H1 (cell line): ENCODE data around the gene KRT81. TPM values are rescaled to one million over a fixed set of nuclear protein-coding genes. Genes with fewer than 3 reads are reported as not detected.

Experiments used
- CTCF ChIA-PET: fragments of 300-600 bp; sonication (Branson Sonifier 250); formaldehyde crosslinking; loops from one replicate; lab custom pipeline; 2021; ENCODE audit not compliant: partially characterized antibody; lab: Charles Lee
- POLR2A ChIA-PET: fragments of 300-600 bp; sonication (Branson Sonifier 250); formaldehyde crosslinking; loops from one replicate; lab custom pipeline; 2021; ENCODE audit warnings: inconsistent platforms; ENCODE audit not compliant: partially characterized antibody; lab: Charles Lee
- DNase-seq, 2 experiments: peaks; one replicate each; pipeline versions ENCODE4 v3.0.0 to v3.0.0-alpha.2; 2010 to 2022; ENCODE audit warnings: low spot score in 2 of 2, low read depth in 1 of 2, mixed read lengths in 1 of 2
- FAIRE-seq: peaks from 2 replicates; lab custom pipeline; 2011; peaks lifted over from hg19 to GRCh38; lab: Jason Lieb, UNC
- H2AFZ ChIP-seq: 2 replicates; pipeline ENCODE4 v1.8.1; 2012; ENCODE audit warnings: low read length, inconsistent platforms
- H2AK5ac ChIP-seq: 2 replicates; pipeline ENCODE4 v1.6.1; 2013; ENCODE audit warnings: low read depth, low read length
- H2BK120ac ChIP-seq: replicated peaks from 2 replicates; pipeline ENCODE3; 2013; ENCODE audit warnings: low read depth, low read length, inconsistent platforms
- H2BK12ac ChIP-seq: 2 replicates; pipeline ENCODE4 v1.6.1; 2013; ENCODE audit warnings: low read depth, low read length
- H2BK15ac ChIP-seq: 2 replicates; pipeline ENCODE4 v1.6.1; 2013; ENCODE audit warnings: low read length
- H2BK20ac ChIP-seq: 2 replicates; pipeline ENCODE4 v1.6.1; 2013; ENCODE audit warnings: low read length
- H2BK5ac ChIP-seq: 2 replicates; pipeline ENCODE4 v1.6.1; 2013; ENCODE audit warnings: low read depth, low read length
- H3K14ac ChIP-seq: 2 replicates; pipeline ENCODE4 v1.6.1; 2013; ENCODE audit warnings: inconsistent platforms; ENCODE audit not compliant: insufficient read length
- H3K18ac ChIP-seq: 2 replicates; pipeline ENCODE4 v1.6.1; 2013; ENCODE audit warnings: low read length; ENCODE audit errors: extremely low read depth
- H3K23ac ChIP-seq: 2 replicates; pipeline ENCODE4 v1.6.1; 2013; ENCODE audit warnings: inconsistent platforms; ENCODE audit not compliant: insufficient read length
- H3K23me2 ChIP-seq: 2 replicates; pipeline ENCODE4 v1.6.1; 2013; ENCODE audit warnings: low read depth, low read length
- H3K27ac ChIP-seq: 2 replicates; pipeline ENCODE4 v1.6.1; 2011; ENCODE audit warnings: low read depth, low read length, inconsistent platforms
- H3K27me3 ChIP-seq, 4 experiments: replicated peaks in 1 of 4; 1 replicate in 1 of 4; 2 replicates in 3 of 4; pipeline versions ENCODE4 v1.6.1 to v1.8.1; 2011 to 2013; ENCODE audit warnings: low read length in 3 of 4, mild to moderate bottlenecking in 3 of 4, inconsistent platforms in 2 of 4, mixed read lengths in 2 of 4, moderate library complexity in 1 of 4; ENCODE audit not compliant: control insufficient read depth in 3 of 4, insufficient read depth in 3 of 4; ENCODE audit errors: extremely low read depth in 1 of 4
- H3K36me3 ChIP-seq, 4 experiments: 2 replicates each; pipeline versions ENCODE4 v1.6.1 to v1.8.1; 2011 to 2013; ENCODE audit warnings: mild to moderate bottlenecking in 4 of 4, low read length in 3 of 4, moderate library complexity in 2 of 4, control low read depth in 1 of 4, inconsistent platforms in 1 of 4; ENCODE audit not compliant: insufficient read depth in 4 of 4, control insufficient read depth in 2 of 4
- H3K4ac ChIP-seq: replicated peaks from 2 replicates; pipeline ENCODE3; 2013; ENCODE audit warnings: low read length, low read depth, mixed read lengths, inconsistent platforms; ENCODE audit not compliant: insufficient read length
- H3K4me1 ChIP-seq, 4 experiments: replicated peaks in 1 of 4; 1 replicate in 1 of 4; 2 replicates in 3 of 4; pipeline versions ENCODE4 v1.6.1 to v1.8.1; 2011 to 2013; ENCODE audit warnings: low read length in 3 of 4, inconsistent platforms in 2 of 4, mixed read lengths in 1 of 4; ENCODE audit not compliant: insufficient read depth in 4 of 4, control insufficient read depth in 3 of 4
- H3K4me2 ChIP-seq, 2 experiments: 2 replicates each; pipeline versions ENCODE4 v1.6.1 to v1.8.1; 2011 to 2013; ENCODE audit warnings: low read depth in 2 of 2, low read length in 2 of 2, control low read depth in 1 of 2, inconsistent platforms in 1 of 2, mild to moderate bottlenecking in 1 of 2; ENCODE audit not compliant: insufficient read depth in 1 of 2
- H3K4me3 ChIP-seq, 4 experiments: fragments of 200-600, 300-600 bp in 1 of 4; sonication (generic), shearing (Covaris generic), sonication (Bioruptor Twin) in 1 of 4; 2 replicates each; pipeline versions ENCODE4 v1.5.1 to v1.8.1; 2011 to 2016; ENCODE audit warnings: low read length in 4 of 4, low read depth in 3 of 4, control low read depth in 2 of 4, inconsistent platforms in 2 of 4, mild to moderate bottlenecking in 2 of 4, mixed read lengths in 1 of 4, moderate library complexity in 1 of 4; ENCODE audit not compliant: insufficient read depth in 2 of 4; ENCODE audit errors: extremely low read depth in 1 of 4
- H3K56ac ChIP-seq: replicated peaks from 2 replicates; pipeline ENCODE3; 2013; ENCODE audit warnings: low read depth, mild to moderate bottlenecking, mixed read lengths, low read length, inconsistent platforms; ENCODE audit not compliant: insufficient read length
- H3K79me1 ChIP-seq: 2 replicates; pipeline ENCODE4 v1.6.1; 2013; ENCODE audit warnings: low read depth, low read length, control low read depth
- H3K79me2 ChIP-seq, 2 experiments: 2 replicates each; pipeline versions ENCODE4 v1.6.1 to v1.8.1; 2012 to 2013; ENCODE audit warnings: low read length in 2 of 2, mild to moderate bottlenecking in 2 of 2, inconsistent platforms in 1 of 2; ENCODE audit not compliant: insufficient read depth in 2 of 2, control insufficient read depth in 1 of 2
- H3K9ac ChIP-seq, 4 experiments: replicated peaks in 1 of 4; 1 replicate in 1 of 4; 2 replicates in 3 of 4; pipeline versions ENCODE4 v1.6.1 to v1.8.1; 2011 to 2013; ENCODE audit warnings: low read depth in 3 of 4, low read length in 3 of 4, control low read depth in 2 of 4, mild to moderate bottlenecking in 2 of 4, moderate library complexity in 2 of 4, inconsistent platforms in 1 of 4; ENCODE audit errors: extremely low read depth in 1 of 4
- H3K9me3 ChIP-seq, 2 experiments: 2 replicates each; pipeline versions ENCODE4 v1.6.1 to v1.8.1; 2012 to 2013; ENCODE audit warnings: mild to moderate bottlenecking in 2 of 2, moderate library complexity in 2 of 2, control low read depth in 1 of 2, inconsistent platforms in 1 of 2, low read depth in 1 of 2, low read length in 1 of 2, mixed read lengths in 1 of 2; ENCODE audit not compliant: insufficient read depth in 2 of 2
- H4K20me1 ChIP-seq, 2 experiments: replicated peaks in 1 of 2; 2 replicates each; pipeline versions ENCODE3 to v1.8.1; 2011 to 2013; ENCODE audit warnings: inconsistent platforms in 2 of 2, low read length in 2 of 2, mild to moderate bottlenecking in 1 of 2; ENCODE audit not compliant: insufficient read depth in 2 of 2, control insufficient read depth in 1 of 2
- H4K5ac ChIP-seq: 2 replicates; pipeline ENCODE4 v1.6.1; 2013; ENCODE audit warnings: low read length, low read depth, mixed read lengths, inconsistent platforms; ENCODE audit not compliant: insufficient read length
- H4K8ac ChIP-seq: 2 replicates; pipeline ENCODE4 v1.8.0; 2013; ENCODE audit warnings: mild to moderate bottlenecking, moderate library complexity, low read length, inconsistent platforms; ENCODE audit not compliant: insufficient read depth; ENCODE audit errors: extremely low read depth
- H4K91ac ChIP-seq: replicated peaks from 2 replicates; pipeline ENCODE3; 2013; ENCODE audit warnings: low read length, mixed read lengths, inconsistent platforms; ENCODE audit not compliant: insufficient read length
- KDM1A ChIP-seq: fragments of 200-600, 300-600 bp; sonication (generic); IDR thresholded peaks from 2 replicates; pipeline ENCODE4 v1.7.1; 2016; ENCODE audit warnings: mild to moderate bottlenecking, low read length, borderline replicate concordance
- SAP30 ChIP-seq: fragments of 300-600 bp; sonication (generic); IDR thresholded peaks from 2 replicates; pipeline ENCODE4 v1.7.1; 2012; ENCODE audit warnings: low read length, moderate library complexity, mild to moderate bottlenecking, inconsistent platforms; ENCODE audit not compliant: insufficient read depth, insufficient replicate concordance
- WGBS, 2 experiments: shearing (Covaris generic) in 1 of 2; methylation state at CpG; one replicate each; pipeline versions ENCODE4 v1.1.6 to v1.1.7; 2013 to 2015; ENCODE audit warnings: low lambda C conversion rate in 2 of 2, mixed read lengths in 2 of 2, inconsistent platforms in 1 of 2, low coverage in 1 of 2, missing lambda C conversion rate in 1 of 2; ENCODE audit not compliant: insufficient replicate concordance in 2 of 2, insufficient coverage in 1 of 2, insufficient read length in 1 of 2; ENCODE audit errors: extremely low coverage in 1 of 2, missing lambda C conversion rate in 1 of 2; 5-methylcytosine and 5-hydroxymethylcytosine counted together
- polyA plus RNA-seq, 7 experiments: library from polyadenylated mRNA; depleted of rRNA in 3 of 7; stranded (reverse) in 5 of 7; unstranded in 2 of 7; fragments of >200 nt in 5 of 7; fragments of 200-250 nt in 2 of 7; gene quantifications; 1 replicate in 5 of 7; 2 replicates in 1 of 7; 4 replicates in 1 of 7; pipeline versions ENCODE4 v1.2.1 to v1.2.3, GENCODE V29; 2011 to 2013; ENCODE audit warnings: missing spikeins in 2 of 7, mixed read lengths in 2 of 7
- total RNA-seq: library from RNA; stranded (reverse); fragmentation: NEBNext Ultra II Directional; extraction: Animal tissue kit (Norgen Biotek cat#: 25700); gene quantifications from 2 replicates; pipeline ENCODE4 v1.2.1, GENCODE V29; 2021

The KRT81 gene
- total and polyA plus RNA-seq, 2 of the 8 experiments (the other 6 are each of a cell fraction or from before 2014, with no cell fraction given): not detected

- peaks cover 2 to 7% of the 10 kb centered on the region in 2 experiments; a peak in 2 of 4 replicates for H3K9me3 ChIP-seq
These were observed 27.4 kb downstream of the KRT81 start for GRCh38 chr12:52263761-52264434.

More at GRCh38 chr12:52263761-52264434, 27.4 kb downstream of the KRT81 start:
- no peak overlapping the region for H3K27ac ChIP-seq
- H3K27me3 ChIP-seq: peaks cover 5 to 10% (median 9%) of the 10 kb centered on the region in 4 experiments
- no peaks in the 10 kb centered on the region for H3K79me2 ChIP-seq
- WGBS, 2 experiments: 94% methylated on average over 7 of the region's 7 CpGs; no CpG with 5 or more reads in 1 of the 2 experiments
- no peak overlapping the region for H2BK5ac ChIP-seq
- no peak overlapping the region for H2BK15ac ChIP-seq
- no peaks in the 10 kb centered on the region for H3K23me2 ChIP-seq
- H3K4ac ChIP-seq: no peak overlapping the region
- no peaks in the 10 kb centered on the region for H3K36me3 ChIP-seq
- no peak overlapping the region for H4K8ac ChIP-seq
- H3K56ac ChIP-seq: no peak overlapping the region
- DNase-seq: no peak
- no peak overlapping the region for H2BK20ac ChIP-seq
- H3K23ac ChIP-seq: no peak overlapping the region
- no peak for FAIRE-seq
- ChIA-PET POLR2A (interaction anchor here (0.8 to 1.5 kb wide), 3 partner anchors 13 to 27 kb away, joined by 3 to 5 read pairs (median 3); no protein-coding TSS in a partner anchor), CTCF (interaction anchor here (0.6 to 7.0 kb wide), 18 partner anchors 13 to 616 kb away, joined by 3 to 87 read pairs (median 4); partner anchors contain the start of gene KRT86)
- H2BK120ac ChIP-seq: no peak overlapping the region
- no peak overlapping the region for H4K91ac ChIP-seq
- peaks cover 0 to 6% (median 0%) of the 10 kb centered on the region in 4 experiments; a peak in 2 of 7 replicates for H3K4me1 ChIP-seq
- H3K9ac ChIP-seq: no peak overlapping the region
- no peak overlapping the region for H3K4me2 ChIP-seq
- H4K20me1 ChIP-seq: no peaks in the 10 kb centered on the region
- no peak overlapping the region for H2AK5ac ChIP-seq
- no peak overlapping the region for H4K5ac ChIP-seq
- no peak overlapping the region for H3K18ac ChIP-seq
- H3K4me3 ChIP-seq: no peak overlapping the region
- no peak overlapping the region for H2AFZ ChIP-seq
- no peak overlapping the region for H3K14ac ChIP-seq
- no peak overlapping the region for H2BK12ac ChIP-seq
- H3K79me1 ChIP-seq: no peaks in the 10 kb centered on the region
- TF ChIP-seq KDM1A: peak; percentile 18; the same call in 1 of the 2 replicates
- no peak for TF ChIP-seq SAP30
